Central memory CD4-positive, alpha-beta T cell (primary cell): ENCODE results near the gene RNPS1.
"Not testable (repeated sequence)": the region's sequence is repeated elsewhere in the genome, so short reads cannot be mapped to it uniquely, and the experiment has no call there.

Experiments
- DNase-seq: peaks from one replicate; pipeline ENCODE4 v3.0.0; 2022

The RNPS1 gene

GRCh38 chr16:2253293-2253692 lies 14.6 kb downstream of the RNPS1 start:
- no peak for DNase-seq

- no peak for DNase-seq
These were observed 15.1 kb downstream of the RNPS1 start for GRCh38 chr16:2252806-2253148.

GRCh38 chr16:2251296-2252111 lies 16.4 kb downstream of the RNPS1 start, which contains the start of gene ECI1:
ECI1 (minus strand) TSS chr16:2251587; CDS start chr16:2251566, 21 bp downstream.
- DNase-seq: peak; percentile 64

DNA sequence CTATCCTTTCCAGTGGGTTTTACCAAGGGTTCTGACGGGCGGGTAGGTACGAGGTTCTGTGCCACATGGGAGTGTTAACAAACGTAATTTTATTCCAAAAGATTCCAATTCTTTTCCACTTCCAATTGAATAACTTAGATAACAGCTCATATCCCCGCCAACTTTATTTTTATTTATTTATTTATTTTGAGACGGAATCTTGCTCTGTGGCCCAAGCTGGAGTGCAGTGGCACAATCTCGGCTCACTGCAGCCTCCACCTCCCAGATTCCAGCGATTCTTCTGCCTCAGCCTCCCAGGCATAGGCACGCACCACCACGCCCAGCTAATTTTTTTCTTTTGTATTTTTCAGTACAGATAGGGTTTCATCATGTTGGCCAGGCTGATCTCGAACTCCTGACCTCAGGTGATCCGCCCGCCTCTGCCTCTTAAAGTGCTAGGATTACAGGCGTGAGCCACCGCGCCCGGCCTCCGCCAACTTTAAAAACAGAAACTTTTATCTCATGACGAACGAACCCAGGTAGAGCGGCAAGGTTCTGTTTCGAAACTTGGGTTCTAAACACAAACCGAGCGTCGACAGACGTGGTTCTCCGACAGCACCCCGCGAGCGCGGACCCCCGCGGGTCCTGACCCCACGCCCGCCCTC lies 17.2 kb downstream of the RNPS1 start:
- DNase-seq: peak; percentile 32

DNA sequence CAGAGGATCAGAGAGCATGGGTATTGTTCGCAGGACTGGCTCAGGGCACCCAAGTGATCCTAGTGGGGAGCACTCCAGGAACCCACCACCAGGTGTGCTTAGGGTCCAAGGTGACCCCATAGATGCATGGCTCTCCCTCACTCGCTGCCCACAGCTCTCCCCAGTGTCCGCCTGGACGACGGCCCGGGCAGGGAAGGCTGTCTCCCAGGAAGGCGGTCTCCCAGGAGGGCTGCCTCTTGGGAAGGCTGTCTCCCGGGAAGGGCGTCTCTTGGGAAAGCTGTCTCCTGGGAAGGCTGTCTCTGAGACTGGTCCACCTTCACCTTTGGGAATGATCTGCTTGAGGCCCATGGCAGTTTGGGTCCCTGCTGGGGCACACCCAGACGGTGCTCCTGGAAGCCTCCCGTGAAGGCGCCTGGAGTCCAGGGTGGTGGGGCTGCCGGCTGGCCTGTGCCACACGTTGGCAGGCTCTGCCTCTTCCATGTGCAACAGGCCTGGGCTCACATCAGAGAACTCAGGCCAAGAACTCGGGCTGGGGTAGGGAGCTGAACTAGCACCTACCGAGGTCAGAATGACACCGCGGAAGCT lies 21.5 kb downstream of the RNPS1 start:
- no peak for DNase-seq

GRCh38 chr16:2244926-2245795 lies 22.8 kb downstream of the RNPS1 start:
- DNase-seq: no peak

- DNase-seq: no peak
These were observed 23.6 kb downstream of the RNPS1 start for GRCh38 chr16:2244301-2244700.

GRCh38 chr16:2243781-2244180 lies 24.1 kb downstream of the RNPS1 start:
- DNase-seq: no peak

DNA sequence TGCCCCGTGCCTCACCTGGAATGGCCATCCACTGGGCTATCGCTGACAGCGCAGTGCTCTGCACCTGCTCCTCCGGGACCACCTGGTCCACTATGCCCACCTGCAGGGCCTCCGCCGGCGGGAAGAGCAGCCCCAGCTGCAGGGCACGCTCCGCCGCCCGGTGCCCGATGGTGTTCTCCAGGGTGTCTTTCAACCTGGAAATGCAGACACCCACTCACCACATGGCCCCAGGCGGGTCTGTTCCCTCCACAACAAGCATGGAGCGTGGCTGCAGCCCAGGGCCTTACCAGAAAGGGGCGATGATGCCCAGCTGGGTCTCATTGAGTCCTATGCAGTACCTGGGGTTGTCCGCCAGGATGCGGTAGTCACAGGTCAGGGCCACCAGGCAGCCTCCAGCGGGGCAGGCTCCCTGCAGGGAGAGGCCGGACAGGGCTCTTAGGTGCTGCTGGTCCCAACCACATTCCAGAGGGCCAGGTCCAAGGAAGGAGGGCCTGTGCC lies 24.8 kb downstream of the RNPS1 start:
- DNase-seq: no peak

DNA sequence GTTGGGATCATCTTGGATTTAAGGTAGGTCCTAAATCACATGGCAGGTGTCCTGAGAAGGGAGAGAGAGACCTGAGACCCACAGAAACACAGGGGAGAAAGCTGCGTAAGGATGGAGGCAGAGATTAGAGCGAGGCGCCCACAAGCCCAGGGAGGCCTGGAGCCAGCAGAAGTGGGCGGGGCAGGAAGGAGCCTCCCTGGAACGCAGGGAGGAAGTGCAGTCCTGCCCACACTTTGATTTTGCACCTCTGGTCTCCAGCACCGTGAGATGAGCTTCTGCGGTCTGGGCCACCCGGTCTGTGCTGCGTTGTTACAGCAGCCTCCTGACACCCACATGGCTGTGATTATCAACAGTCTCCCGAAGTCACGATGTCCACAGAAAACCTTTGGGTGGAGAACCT lies 25.3 kb downstream of the RNPS1 start:
- no peak for DNase-seq

DNA sequence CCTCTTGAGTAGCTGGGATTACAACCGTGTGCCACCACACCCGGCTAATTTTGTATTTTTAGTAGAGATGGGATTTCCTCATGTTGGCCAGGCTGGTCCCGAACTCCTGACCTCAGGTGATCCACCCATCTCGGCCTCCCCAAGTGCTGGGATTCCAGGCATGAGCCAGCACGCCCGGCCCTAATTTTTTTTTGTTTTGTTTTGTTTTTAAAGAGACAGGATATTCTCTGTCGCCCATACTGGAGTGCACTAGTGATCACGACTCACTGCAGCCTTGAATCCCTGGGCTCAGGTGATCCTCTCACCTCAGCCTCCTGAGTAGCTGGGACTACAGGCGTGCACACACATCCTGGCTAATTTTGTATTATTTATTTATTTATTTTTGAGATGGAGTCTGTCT lies 27.6 kb downstream of the RNPS1 start:
- DNase-seq: not testable (repeated sequence)

DNA sequence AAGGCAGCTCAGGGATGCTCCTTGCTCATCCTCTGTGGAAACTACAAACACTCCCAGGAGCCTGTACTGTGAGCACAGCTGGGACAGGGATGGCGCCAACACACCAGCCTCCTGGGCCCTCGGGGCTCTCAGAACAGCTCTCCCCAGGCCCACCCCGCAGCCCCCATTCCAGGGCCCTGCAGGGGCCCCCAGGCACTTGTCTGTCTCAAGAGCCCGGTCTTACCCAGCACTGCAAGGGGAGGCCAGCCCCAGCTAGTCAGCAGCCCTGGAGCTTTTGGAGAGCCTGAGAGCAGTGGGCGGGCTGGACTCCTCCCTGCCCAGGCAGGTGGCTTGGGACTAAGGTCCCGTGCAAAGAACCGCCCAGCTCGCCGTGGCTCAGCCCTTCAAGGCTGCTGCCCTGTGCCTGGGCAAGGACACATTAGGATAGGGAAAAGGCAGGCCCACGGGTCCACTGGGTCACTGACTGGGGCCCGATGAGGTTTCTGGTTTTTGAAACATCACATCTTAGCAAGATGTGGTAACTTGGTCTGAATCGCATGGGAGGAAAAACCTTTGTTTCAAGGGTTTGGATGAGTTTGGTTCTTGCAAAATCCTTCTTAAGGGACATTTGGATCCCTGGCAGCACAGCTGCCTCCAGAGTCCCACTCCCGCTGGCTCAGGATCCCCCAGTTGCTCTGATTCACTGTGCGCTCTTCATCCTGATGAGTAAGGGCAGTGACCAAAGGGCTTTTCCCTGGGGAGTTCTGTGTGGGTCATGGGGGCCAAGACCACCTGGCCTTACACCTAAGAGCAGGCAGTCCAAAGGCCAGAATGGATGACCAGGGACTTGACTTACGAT lies 28.9 kb downstream of the RNPS1 start:
- DNase-seq: no peak

DNA sequence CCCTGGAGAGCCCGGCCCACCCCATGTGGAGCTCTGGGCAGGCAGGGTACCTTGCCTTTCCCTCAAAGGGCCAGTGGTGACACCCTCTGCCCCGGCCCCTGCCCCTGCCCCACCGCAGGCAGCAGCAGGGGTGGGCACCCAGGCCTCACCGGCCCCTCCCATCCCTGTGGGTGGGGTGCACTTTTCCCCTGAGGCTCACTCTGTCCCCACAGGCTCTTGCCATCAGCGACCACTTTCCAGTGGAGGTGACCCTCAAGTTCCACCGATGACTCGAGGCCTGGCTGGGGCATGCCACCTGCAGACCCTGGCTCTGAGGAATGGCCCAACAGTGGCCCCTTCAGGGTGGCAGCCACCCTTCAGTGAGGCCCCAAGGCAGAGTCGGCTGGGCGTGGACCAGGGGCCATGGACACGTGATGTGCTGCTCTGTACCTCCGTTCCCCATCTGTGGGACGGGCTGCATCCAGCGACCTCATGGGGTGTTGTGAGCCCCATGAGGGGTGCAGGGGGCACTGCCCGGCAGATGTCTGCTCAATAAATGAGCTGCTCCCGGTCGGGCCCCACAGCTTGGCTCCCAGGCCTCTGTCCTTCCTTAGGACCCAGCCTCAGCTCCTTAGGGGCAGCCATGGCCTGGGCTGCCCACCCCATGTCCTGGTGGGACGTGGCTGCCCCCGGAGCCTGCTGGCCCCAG lies 29.6 kb downstream of the RNPS1 start:
- no peak for DNase-seq

DNA sequence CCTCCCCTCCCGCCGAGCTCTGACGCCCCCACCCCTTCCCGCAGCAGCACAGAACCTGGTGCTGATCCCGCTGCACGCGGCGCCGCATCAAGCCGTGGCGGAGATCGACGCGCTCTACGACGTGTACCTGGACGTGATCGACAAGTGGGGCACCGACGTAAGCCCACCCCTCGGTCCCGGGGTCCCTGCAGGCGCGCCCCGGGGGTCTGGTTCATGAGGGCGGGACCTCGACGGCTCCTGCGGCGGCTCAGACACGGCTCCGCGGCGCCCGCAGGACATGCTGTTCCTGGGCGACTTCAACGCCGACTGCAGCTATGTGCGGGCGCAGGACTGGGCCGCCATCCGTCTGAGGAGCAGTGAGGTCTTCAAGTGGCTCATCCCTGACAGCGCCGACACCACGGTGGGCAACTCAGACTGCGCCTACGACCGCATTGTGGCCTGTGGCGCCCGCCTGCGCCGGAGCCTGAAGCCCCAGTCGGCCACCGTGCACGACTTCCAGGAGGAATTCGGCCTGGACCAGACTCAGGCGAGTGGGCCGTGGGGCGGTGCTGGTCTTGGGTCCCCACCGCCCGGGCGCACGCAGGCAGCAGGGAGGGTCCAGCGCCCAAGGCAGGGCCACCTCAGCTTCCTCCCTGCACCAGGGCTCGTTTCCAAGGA lies 30.3 kb downstream of the RNPS1 start:
- no peak for DNase-seq

GRCh38 chr16:2237102-2237482 lies 30.8 kb downstream of the RNPS1 start:
- no peak for DNase-seq

DNA sequence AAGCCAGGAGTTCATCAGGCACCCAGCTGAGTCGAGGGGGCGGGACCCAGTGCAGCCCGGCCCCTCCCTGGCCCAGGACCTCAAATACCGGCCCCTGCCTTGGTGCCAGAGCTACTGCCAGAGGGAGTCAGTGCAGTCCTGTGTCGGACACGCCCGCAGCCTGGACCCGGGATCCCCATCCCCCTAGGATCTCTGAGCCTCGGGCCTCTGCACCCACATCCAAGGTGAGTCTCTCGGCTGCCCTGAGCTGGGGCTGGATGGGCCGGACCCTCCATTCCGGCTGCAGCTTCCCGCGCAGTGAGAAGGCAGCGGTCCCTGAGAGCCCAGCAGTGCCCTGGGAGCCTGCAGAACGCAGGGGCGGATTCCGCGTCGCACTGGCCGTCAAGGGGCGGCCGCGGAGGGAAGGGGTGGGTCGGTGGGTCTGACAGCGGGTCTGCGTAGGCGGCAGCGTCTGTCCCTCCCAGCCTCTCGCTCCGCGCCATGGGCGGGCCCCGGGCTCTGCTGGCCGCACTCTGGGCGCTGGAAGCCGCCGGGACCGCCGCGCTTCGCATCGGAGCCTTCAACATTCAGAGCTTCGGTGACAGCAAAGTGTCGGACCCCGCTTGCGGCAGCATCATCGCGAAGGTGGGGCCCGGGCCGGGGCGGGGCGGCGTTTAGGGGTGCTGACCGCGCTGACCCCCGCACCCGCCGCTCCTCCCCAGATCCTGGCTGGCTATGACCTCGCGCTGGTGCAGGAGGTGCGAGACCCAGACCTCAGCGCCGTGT lies 31.4 kb downstream of the RNPS1 start, which contains the start of gene DNASE1L2:
Gene DNASE1L2, plus strand, starts transcription at position 108 of the 765 bp plus-strand sequence. Its CDS starts 373 bp downstream, at position 481.
- no peak for DNase-seq

DNA sequence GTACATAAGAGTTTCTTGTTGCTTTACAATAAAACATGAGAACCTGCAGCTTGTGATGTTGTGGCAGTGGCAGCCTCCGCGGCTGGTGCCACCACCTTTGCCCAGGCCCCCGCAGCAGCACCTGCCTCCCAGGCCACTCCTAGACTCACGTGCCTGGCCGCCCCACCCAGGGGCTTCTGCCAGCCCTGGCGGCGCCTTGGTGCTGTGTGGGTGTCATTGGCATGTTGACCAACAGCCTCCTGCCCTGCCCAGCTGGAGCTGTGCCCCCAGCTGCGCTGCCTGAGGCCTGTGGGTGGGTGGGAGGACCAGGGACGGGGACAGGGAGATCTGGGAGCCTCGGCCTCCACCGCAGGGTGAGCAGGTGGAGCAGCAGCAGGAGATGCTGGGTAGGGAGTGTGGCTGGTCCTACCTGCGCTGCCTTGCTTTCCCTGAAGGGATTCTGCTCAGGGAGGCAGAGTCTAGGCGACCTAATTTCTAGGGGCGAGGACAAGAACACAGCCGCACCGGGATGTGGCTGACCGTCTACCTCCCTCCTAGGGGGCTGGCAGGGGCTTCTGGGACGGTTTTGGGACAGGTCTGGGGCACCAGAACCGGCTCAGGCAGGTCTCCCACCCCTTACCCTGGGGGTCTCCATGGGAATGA lies 32.1 kb downstream of the RNPS1 start:
- no peak for DNase-seq

- DNase-seq: no peak
These were observed 32.7 kb downstream of the RNPS1 start for GRCh38 chr16:2235234-2235651.

DNA sequence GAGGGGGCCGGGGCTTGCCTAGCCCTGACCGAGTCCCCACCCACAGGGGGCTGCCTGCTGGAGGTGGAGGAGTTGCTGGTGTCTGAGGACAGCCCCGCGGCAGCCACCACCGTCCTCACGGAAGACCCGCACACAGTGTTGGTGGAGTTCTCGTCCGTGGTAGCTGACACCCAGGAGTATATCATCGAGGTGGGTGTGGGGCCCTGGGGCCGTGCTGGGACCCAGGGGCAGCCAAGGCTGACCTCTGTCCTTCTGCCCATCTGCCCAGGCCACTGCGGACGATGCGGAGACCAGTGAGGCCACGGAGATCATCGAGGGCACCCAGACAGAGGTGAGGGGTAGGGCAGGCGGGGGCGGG lies 33.1 kb downstream of the RNPS1 start:
- no peak for DNase-seq
